NCI-H2227 (cell line): ENCODE data around the gene SLC6A19.
A peak's percentile ranks its signal among the peaks of the same experiment; 100 is the strongest.

Experiments used
- DNase-seq: peaks from one replicate; lab custom pipeline; 2025; ENCODE audit not compliant: unreplicated experiment; lab: John Stamatoyannopoulos, UW

The SLC6A19 gene

GRCh38 chr5:1241509-1242080, 40.2 kb downstream of the SLC6A19 start:
- DNase-seq, result no peak

GRCh38 chr5:1242733-1243486, 41.5 kb downstream of the SLC6A19 start:
- DNase-seq, result no peak

- DNase-seq, result no peak
Observed at GRCh38 chr5:1243487-1244130, 42.2 kb downstream of the SLC6A19 start.

GRCh38 chr5:1244255-1244654, 42.9 kb downstream of the SLC6A19 start:
- DNase-seq, result no peak

GRCh38 chr5:1244976-1245375, 43.6 kb downstream of the SLC6A19 start:
- DNase-seq, result no peak

GRCh38 chr5:1245905-1246576, 44.6 kb downstream of the SLC6A19 start:
- peak; percentile 85 for DNase-seq

GRCh38 chr5:1246711-1247431, 45.5 kb downstream of the SLC6A19 start:
- peak; percentile 38 for DNase-seq

- no peak for DNase-seq
Observed at GRCh38 chr5:1247811-1248210, 46.4 kb downstream of the SLC6A19 start.

- no peak for DNase-seq
Observed at GRCh38 chr5:1249366-1250280, 48.2 kb downstream of the SLC6A19 start.

- no peak for DNase-seq
Observed at GRCh38 chr5:1251678-1252580, 50.5 kb downstream of the SLC6A19 start.

GRCh38 chr5:1252681-1253080, 51.3 kb downstream of the SLC6A19 start:
- DNase-seq, result no peak

- no peak for DNase-seq
Observed at GRCh38 chr5:1253456-1254105, 52.2 kb downstream of the SLC6A19 start.

- no peak for DNase-seq
Observed at GRCh38 chr5:1254196-1254595, 52.8 kb downstream of the SLC6A19 start.

GRCh38 chr5:1255081-1255561, 53.7 kb downstream of the SLC6A19 start:
- no peak for DNase-seq

- no peak for DNase-seq
Observed at GRCh38 chr5:1256776-1257175, 55.4 kb downstream of the SLC6A19 start.

- no peak for DNase-seq
Observed at GRCh38 chr5:1257363-1257762, 56.0 kb downstream of the SLC6A19 start.

GRCh38 chr5:1257841-1258240, 56.4 kb downstream of the SLC6A19 start:
- no peak for DNase-seq

- no peak for DNase-seq
Observed at GRCh38 chr5:1259806-1260480, 58.5 kb downstream of the SLC6A19 start.
